ENCODE data around the gene ESPNL. TPM values are rescaled to one million over a fixed set of nuclear protein-coding genes. Genes with fewer than 3 reads are reported as not detected.

The ESPNL gene
- polyA plus RNA-seq, 1 donor (not counting 4 experiments of a cell fraction or from before 2014, with no cell fraction given) = 0.16 TPM

DNA sequence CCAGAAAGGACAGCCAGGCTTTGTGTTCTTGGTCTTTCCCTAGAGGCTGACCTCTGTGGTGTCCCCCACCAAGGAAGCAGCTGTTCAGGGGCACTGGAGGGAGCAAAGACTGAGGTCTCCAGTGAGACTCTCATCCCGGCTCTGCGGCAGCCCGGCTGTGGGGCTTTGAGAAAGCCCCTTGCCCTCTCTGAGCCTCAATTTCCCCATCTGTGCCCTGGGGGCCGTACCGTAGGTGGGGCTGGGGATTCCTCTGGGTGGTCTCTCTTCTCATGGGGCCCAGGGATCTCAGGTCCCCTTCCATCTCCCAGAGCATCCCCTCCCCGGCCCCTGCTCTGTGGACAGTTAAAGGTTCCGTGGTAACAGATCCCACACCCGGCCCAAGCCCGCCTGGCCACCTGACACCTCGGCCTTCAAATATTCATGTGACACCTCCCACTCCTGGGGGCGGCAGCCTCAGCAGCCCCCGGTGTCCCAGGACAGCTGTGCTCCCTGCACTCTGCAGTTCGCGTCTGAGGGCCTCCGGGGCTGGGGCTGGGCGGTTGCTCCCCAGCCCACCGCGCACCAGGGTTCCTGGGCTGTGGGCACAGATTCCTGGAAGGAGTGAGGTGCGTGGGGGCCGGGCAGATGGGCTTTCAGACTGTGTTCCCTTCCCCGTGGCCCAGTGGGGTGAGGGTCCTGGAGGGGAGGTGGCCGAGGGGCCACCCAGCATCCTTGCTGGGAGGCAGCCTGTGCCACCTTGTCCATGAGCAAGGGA lies 23.3 kb downstream of the ESPNL start:
- no peak for DNase-seq (ENCODE audit: low read depth, low spot score)
- Histone ChIP-seq H3K4me3 (ENCODE audit: control insufficient read depth in 2 of 3, extremely low read depth in 1 of 3, insufficient read depth in 2 of 3, low read depth in 1 of 3, low read length in 3 of 3) (no peak overlapping the region), H3K27ac (ENCODE audit: control insufficient read depth, insufficient read depth, low read length) (no peak overlapping the region), H3K79me2 (ENCODE audit: control insufficient read depth, insufficient read depth, low read length) (no peaks in the 10 kb centered on the region), H3K36me3 (ENCODE audit: control insufficient read depth in 2 of 2, extremely low read depth in 1 of 2, insufficient read depth in 2 of 2, low read length in 2 of 2) (no peaks in the 10 kb centered on the region), H3K27me3 (ENCODE audit: control insufficient read depth, extremely low read depth, insufficient read depth, low read length) (peaks cover 29% of the 10 kb centered on the region), H3K4me1 (ENCODE audit: control insufficient read depth, extremely low read depth, insufficient read depth, low read length) (no peaks in the 10 kb centered on the region), H3K9me3 (ENCODE audit: control insufficient read depth, low read depth, low read length) (no peaks in the 10 kb centered on the region), H3K9ac (ENCODE audit: control insufficient read depth, extremely low read depth, insufficient read depth, low read length) (no peak overlapping the region), H4K20me1 (ENCODE audit: control insufficient read depth, extremely low read depth, insufficient read depth, low read length) (no peaks in the 10 kb centered on the region), H3K9me1 (ENCODE audit: control insufficient read depth, extremely low read depth, insufficient read depth, low read length) (no peaks in the 10 kb centered on the region), H2AFZ (ENCODE audit: control insufficient read depth, low read length) (no peak overlapping the region), H3K4me2 (ENCODE audit: control insufficient read depth, extremely low read depth, insufficient read depth, low read depth, low read length) (no peak overlapping the region)
- no peak for TF ChIP-seq EZH2 (IDR thresholded peaks at IDR 0.05; ENCODE audit: low read length)
- TF ChIP-seq, protein P1, sequence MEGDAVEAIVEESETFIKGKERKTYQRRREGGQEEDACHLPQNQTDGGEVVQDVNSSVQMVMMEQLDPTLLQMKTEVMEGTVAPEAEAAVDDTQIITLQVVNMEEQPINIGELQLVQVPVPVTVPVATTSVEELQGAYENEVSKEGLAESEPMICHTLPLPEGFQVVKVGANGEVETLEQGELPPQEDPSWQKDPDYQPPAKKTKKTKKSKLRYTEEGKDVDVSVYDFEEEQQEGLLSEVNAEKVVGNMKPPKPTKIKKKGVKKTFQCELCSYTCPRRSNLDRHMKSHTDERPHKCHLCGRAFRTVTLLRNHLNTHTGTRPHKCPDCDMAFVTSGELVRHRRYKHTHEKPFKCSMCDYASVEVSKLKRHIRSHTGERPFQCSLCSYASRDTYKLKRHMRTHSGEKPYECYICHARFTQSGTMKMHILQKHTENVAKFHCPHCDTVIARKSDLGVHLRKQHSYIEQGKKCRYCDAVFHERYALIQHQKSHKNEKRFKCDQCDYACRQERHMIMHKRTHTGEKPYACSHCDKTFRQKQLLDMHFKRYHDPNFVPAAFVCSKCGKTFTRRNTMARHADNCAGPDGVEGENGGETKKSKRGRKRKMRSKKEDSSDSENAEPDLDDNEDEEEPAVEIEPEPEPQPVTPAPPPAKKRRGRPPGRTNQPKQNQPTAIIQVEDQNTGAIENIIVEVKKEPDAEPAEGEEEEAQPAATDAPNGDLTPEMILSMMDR (optimal IDR thresholded peaks at IDR 0.05 in 1 of 3, IDR thresholded peaks at IDR 0.05 in 1 of 3, conservative IDR thresholded peaks at IDR 0.05 in 1 of 3; ENCODE audit: extremely low read depth in 1 of 3, insufficient read depth in 2 of 3, low read length in 3 of 3) = no peak
- no peak for FAIRE-seq
- dilution Hi-C loops (cut with MboI; ENCODE audit: extremely low pct_ligation_motif_present, low sequenced_read_pairs) = no loop called here

DNA sequence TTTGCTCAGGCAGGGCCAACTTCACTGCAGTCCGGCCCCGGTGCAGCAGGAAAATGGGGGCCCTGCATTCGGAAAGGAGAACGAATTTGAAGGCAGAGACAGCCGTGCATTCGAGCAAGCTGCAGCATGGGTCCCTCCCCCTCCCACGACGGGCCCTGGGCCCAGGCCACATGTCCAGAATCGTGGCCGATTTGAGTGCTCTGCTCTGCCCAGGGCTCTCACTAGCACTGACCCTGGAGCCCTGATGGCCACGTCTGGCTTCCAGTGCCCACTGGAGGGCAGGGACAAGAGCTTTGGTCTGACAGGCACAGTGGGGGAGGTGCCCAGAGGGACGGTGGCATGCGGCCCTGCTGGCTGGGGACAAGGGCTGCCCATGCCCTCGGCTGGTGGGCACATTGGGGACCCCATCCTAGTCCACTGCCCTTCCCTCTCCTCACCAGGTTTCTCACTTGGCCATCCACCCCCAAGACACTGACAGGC lies 23.9 kb downstream of the ESPNL start:
- Histone ChIP-seq H2AFZ (ENCODE audit: control insufficient read depth, low read length) (no peak overlapping the region), H4K20me1 (ENCODE audit: control insufficient read depth, extremely low read depth, insufficient read depth, low read length) (no peaks in the 10 kb centered on the region), H3K4me3 (ENCODE audit: control insufficient read depth in 2 of 3, extremely low read depth in 1 of 3, insufficient read depth in 2 of 3, low read depth in 1 of 3, low read length in 3 of 3) (no peak overlapping the region), H3K27me3 (ENCODE audit: control insufficient read depth, extremely low read depth, insufficient read depth, low read length) (peaks cover 29% of the 10 kb centered on the region), H3K79me2 (ENCODE audit: control insufficient read depth, insufficient read depth, low read length) (no peaks in the 10 kb centered on the region), H3K4me1 (ENCODE audit: control insufficient read depth, extremely low read depth, insufficient read depth, low read length) (no peaks in the 10 kb centered on the region), H3K9ac (ENCODE audit: control insufficient read depth, extremely low read depth, insufficient read depth, low read length) (no peak overlapping the region), H3K9me1 (ENCODE audit: control insufficient read depth, extremely low read depth, insufficient read depth, low read length) (no peaks in the 10 kb centered on the region), H3K36me3 (ENCODE audit: control insufficient read depth in 2 of 2, extremely low read depth in 1 of 2, insufficient read depth in 2 of 2, low read length in 2 of 2) (no peaks in the 10 kb centered on the region), H3K9me3 (ENCODE audit: control insufficient read depth, low read depth, low read length) (no peaks in the 10 kb centered on the region), H3K4me2 (ENCODE audit: control insufficient read depth, extremely low read depth, insufficient read depth, low read depth, low read length) (no peak overlapping the region), H3K27ac (ENCODE audit: control insufficient read depth, insufficient read depth, low read length) (no peak overlapping the region)
- DNase-seq (ENCODE audit: low read depth, low spot score) (no peak), FAIRE-seq (no peak)
- no peak for TF ChIP-seq EZH2 (IDR thresholded peaks at IDR 0.05; ENCODE audit: low read length)
- TF ChIP-seq, protein P1 (optimal IDR thresholded peaks at IDR 0.05 in 1 of 3, IDR thresholded peaks at IDR 0.05 in 1 of 3, conservative IDR thresholded peaks at IDR 0.05 in 1 of 3; ENCODE audit: extremely low read depth in 1 of 3, insufficient read depth in 2 of 3, low read length in 3 of 3) = no peak
- dilution Hi-C loops (cut with MboI; ENCODE audit: extremely low pct_ligation_motif_present, low sequenced_read_pairs) = no loop called here
